HEK293T (cell line): ENCODE measurements around the gene SMIM24.

Source experiments
- ARNT ChIP-seq: fragments of 450-650 bp; IDR thresholded peaks from 2 replicates; pipeline ENCODE4 v1.6.1; 2017; ENCODE audit warnings: mild to moderate bottlenecking
- BHLHE40 ChIP-seq: fragments of 450-650 bp; IDR thresholded peaks from 2 replicates; pipeline ENCODE4 v1.6.1; 2016; ENCODE audit warnings: mild to moderate bottlenecking, moderate library complexity, borderline replicate concordance
- CTBP1 ChIP-seq: fragments of 450-650 bp; IDR thresholded peaks from 2 replicates; pipeline ENCODE4 v1.6.1; 2016; ENCODE audit warnings: borderline replicate concordance
- FOXA1 ChIP-seq: fragments of 450-650 bp; IDR thresholded peaks from 2 replicates; pipeline ENCODE4 v1.6.1; 2016; ENCODE audit warnings: mild to moderate bottlenecking
- FOXM1 ChIP-seq: fragments of 450-650 bp; IDR thresholded peaks from 2 replicates; pipeline ENCODE4 v1.6.1; 2017; ENCODE audit warnings: mild to moderate bottlenecking, borderline replicate concordance
- NFRKB ChIP-seq: fragments of 450-650 bp; IDR thresholded peaks from 2 replicates; pipeline ENCODE4 v1.6.1; 2016; ENCODE audit warnings: mild to moderate bottlenecking, moderate library complexity
- SP1 ChIP-seq: fragments of 450-650 bp; IDR thresholded peaks from 2 replicates; pipeline ENCODE4 v1.6.1; 2017
- SUZ12 ChIP-seq: fragments of 450-650 bp; IDR thresholded peaks from 2 replicates; pipeline ENCODE4 v1.6.1; 2016; ENCODE audit warnings: mild to moderate bottlenecking
- TARDBP ChIP-seq: fragments of 450-650 bp; IDR thresholded peaks from 2 replicates; pipeline ENCODE4 v1.6.1; 2016
- TF ChIP-seq, protein P1 (sequence below): fragments of 450-650 bp; IDR thresholded peaks from 2 replicates; pipeline ENCODE4 v1.6.1; 2016

DNA sequence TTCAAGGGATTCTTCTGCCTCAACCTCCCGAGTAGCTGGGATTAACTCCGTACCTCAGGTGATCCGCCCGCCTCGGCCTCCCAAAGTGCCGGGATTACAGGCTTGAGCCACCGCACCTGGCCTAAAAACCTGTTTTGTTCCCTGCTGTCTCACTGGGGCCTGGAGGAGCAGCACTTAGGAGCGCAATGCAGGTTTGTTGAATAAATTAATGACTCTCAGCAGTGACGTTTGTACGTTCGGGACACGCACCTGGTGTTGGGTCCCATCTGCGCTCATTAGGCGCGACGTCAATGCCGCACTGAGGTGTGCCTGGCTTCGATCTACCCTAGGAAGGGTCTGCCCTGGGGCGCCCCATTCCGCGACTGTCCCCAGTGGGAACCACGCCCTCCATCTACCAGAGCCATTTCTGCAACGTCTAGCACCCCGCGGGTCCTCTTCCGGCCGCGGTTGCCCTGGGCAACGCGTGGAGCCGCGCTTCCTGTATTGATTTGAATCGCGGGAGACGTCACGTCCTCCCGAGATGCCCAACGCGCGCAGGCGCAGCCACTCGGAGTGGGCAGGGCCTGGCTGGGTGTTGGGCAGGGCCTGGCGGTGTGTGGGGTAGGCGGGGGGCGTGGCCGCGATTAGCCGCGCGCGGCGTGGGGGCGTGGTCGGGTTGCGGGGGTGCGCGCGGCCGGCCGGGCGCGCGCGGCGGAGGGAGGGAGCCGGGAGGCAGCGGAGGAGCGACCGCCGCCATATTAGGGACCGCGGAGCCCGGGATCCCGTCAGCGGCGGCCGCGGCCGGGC is 25.5 kb upstream of the SMIM24 start, which contains the start of gene FZR1:
- no peak for TF ChIP-seq SUZ12
- TF ChIP-seq NFRKB, result no peak
- no peak for TF ChIP-seq ARNT
- no peak for TF ChIP-seq CTBP1
- TF ChIP-seq FOXA1, result no peak
- TF ChIP-seq, protein P1, sequence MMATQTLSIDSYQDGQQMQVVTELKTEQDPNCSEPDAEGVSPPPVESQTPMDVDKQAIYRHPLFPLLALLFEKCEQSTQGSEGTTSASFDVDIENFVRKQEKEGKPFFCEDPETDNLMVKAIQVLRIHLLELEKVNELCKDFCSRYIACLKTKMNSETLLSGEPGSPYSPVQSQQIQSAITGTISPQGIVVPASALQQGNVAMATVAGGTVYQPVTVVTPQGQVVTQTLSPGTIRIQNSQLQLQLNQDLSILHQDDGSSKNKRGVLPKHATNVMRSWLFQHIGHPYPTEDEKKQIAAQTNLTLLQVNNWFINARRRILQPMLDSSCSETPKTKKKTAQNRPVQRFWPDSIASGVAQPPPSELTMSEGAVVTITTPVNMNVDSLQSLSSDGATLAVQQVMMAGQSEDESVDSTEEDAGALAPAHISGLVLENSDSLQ, result no peak
- peak; percentile 94 for TF ChIP-seq TARDBP
- TF ChIP-seq SP1, result no peak
- TF ChIP-seq BHLHE40, result no peak
- TF ChIP-seq FOXM1, result peak; percentile 100
